GM18873 (cell line): Measurements from ENCODE around the gene LAMA2.
"Not testable (repeated sequence)": the region's sequence is repeated elsewhere in the genome, so short reads cannot be mapped to it uniquely, and the experiment has no call there.

Experiments used
- ATAC-seq: cut with Tn5 transposase; IDR thresholded peaks from one replicate; pipeline ENCODE4 v1.9.1; 2021; ENCODE audit warnings: mild to moderate bottlenecking, moderate library complexity, moderate number of reproducible peaks; ENCODE audit not compliant: unreplicated experiment, low FRiP score

LAMA2 gene

DNA sequence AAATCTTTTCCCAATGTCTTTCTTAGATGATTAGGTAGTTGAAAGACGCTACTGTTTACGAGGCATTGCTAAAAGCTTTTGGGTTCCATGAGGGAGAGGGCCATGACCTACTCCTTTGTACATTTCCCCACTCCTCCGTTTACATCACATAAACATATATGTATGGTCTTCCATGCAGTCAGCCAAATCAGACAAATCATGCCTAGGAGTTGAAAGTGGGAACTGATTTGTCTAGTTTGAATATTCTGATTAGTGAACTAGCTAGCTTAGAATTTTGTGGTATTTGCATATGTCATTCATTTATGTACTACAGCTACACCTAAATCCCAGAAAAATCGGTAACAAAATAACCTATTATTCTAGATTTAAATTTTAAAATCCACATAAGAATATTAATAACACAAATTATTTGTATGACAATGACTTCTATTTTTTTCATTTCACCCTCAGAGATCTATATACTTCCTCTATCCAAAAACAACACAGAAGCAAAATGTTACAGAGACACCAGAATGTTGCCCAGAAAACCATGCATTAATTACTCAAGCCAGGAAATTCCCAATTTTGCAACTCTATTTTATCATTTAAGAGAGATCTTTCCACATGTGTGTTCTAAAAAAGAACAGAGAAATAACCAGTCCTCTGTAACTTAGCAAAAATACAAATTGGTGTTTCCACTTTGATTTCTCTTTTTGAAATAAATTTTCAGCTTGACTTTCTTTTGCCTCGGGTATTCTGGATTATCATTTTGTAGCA is 231.9 kb downstream of the LAMA2 start:
- ATAC-seq = no peak

GRCh38 chr6:129115471-129115870 is 232.5 kb downstream of the LAMA2 start:
- no peak for ATAC-seq

DNA sequence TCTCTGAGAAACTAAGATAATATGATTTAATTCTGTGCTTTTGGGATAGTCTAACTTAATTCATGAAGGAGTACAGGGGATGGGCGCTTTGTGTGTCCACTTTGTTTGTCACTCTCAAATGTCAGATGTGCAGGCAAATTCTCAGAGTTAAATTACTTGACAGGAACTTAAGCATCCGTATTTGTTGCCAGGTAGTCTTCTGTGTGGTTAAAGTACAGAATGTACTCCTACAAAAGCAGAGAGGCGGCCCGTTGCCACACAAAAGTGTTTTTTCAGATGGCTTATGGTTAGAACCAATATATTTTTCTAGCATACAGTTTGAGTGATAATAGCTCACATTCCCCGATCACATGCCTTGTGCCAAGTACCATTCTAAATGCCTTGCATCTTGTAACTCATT is 234.4 kb downstream of the LAMA2 start:
- ATAC-seq = no peak

DNA sequence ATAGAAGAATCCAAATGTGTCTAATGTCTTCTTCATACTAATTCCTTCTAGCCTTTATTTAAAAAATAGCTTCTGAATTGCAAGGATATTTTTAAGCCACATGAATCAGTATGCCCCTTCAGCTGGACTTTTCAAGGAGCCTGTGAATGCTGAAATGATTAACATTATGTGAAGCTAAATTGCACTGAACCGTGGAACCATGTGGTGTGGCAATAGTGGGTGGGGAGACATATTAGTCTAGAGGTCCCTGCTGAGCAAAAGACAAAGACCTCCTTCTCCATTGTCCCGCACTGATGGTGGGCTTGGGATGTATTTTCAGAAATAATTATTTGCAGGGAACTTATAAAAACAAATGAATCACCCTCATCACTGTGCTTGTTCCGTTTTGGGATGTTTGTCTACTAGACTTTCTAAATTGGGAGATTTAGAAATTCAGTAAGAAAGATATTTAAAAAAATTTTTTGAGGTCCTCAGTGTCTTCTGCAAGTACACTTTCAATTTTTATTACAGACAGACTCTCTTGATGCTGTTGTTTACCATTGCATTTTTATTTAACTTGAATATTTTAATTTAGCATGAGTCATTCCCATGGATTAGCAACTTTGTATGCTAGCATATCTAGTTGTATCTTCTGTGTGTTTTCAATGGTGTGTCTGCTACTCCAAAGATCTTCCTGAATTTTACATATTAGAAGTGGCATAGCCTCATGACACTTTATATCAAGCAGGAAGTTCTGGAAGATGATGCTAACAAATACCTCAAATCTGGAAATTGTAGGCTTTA is 238.1 kb downstream of the LAMA2 start:
- ATAC-seq = no peak

- ATAC-seq = no peak
These were observed 241.4 kb downstream of the LAMA2 start for GRCh38 chr6:129124347-129124746.

DNA sequence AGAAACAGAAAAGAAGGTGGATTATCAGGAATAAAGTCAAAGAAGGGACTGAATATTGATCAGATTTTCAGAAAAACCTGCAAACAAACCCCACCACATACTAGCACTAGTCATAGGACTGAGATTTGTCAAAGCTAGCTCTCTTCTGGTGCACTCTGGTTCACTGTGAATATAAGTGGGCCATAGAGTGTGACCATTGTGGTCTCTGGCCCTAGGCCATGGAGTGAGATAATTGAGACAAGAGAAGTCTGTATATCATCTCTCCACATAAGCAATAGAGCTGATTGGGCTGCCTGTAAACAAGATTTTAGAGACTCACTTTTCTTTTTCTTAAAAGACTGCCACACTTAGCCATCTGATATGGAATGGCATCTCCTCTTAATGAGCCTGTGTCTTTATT is 247.2 kb downstream of the LAMA2 start:
- ATAC-seq = no peak

- no peak for ATAC-seq
These were observed 248.2 kb downstream of the LAMA2 start for GRCh38 chr6:129130959-129131681.

DNA sequence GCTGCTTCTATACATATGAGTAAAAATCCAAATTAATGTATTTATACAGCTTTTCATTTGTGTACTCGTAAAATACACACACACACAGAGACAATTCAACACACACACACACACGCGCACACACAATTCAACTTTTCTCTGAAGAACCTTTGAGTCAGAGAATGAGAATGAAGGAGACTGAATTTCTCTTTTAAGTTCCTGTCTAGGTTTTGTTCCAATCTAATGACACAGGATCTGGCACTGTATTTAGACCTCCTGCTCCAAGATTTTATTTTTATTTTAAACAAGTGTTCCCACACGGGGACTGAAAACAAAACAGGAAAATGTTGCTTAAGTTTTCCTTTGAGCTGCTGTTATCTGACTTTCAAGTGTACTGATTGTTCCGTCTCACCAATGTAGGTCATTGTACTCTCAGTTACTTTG is 250.8 kb downstream of the LAMA2 start:
- no peak for ATAC-seq

- ATAC-seq = no peak
These were observed 251.6 kb downstream of the LAMA2 start for GRCh38 chr6:129134535-129134934.

- ATAC-seq = no peak
These were observed 252.5 kb downstream of the LAMA2 start for GRCh38 chr6:129135451-129135850.

GRCh38 chr6:129136751-129137150 is 253.8 kb downstream of the LAMA2 start:
- ATAC-seq = no peak

- no peak for ATAC-seq
These were observed 255.9 kb downstream of the LAMA2 start for GRCh38 chr6:129138739-129139405.

DNA sequence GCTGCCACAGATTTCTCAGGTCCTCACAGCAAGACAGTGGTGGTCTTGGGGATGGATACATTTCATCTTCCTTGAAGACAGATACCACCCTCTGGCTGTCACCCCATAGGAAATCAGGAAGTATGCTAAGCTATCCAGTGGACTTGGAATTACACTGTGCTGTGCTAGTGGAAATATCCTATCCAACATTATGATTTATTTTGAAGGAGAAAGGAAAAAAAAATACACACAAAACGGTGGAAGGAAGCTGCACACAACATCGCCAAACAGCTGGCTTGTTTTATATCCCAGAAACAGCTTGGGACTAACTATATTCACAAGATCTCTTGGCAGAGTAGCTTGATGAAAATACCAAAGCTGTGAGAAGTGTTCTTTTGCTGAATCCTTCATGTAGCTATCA is 257.6 kb downstream of the LAMA2 start:
- no peak for ATAC-seq

GRCh38 chr6:129141499-129141898 is 258.6 kb downstream of the LAMA2 start:
- no peak for ATAC-seq

- no peak for ATAC-seq
These were observed 264.0 kb downstream of the LAMA2 start for GRCh38 chr6:129146902-129147301.

GRCh38 chr6:129150507-129150906 is 267.6 kb downstream of the LAMA2 start:
- no peak for ATAC-seq

- ATAC-seq = no peak
These were observed 270.3 kb downstream of the LAMA2 start for GRCh38 chr6:129153257-129153656.

DNA sequence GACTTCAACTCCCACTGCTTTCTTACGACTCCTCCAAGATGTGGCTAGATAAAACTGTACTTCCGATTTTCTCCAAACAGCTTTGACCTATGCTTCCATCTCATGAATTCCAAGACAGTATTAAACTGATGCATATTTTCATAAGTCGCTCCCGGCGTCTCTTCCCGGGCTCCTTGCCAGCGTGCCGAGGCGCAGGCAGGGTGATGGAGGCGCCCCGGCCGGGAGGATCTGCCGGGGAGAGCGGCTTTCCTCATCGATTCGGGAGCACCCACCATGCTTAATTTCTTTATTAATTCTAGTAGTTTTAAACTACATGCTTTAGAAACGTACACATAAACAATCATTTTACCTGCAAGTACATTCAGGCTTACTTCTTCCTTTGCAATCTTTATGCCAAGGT is 276.3 kb downstream of the LAMA2 start:
- not testable (repeated sequence) for ATAC-seq

DNA sequence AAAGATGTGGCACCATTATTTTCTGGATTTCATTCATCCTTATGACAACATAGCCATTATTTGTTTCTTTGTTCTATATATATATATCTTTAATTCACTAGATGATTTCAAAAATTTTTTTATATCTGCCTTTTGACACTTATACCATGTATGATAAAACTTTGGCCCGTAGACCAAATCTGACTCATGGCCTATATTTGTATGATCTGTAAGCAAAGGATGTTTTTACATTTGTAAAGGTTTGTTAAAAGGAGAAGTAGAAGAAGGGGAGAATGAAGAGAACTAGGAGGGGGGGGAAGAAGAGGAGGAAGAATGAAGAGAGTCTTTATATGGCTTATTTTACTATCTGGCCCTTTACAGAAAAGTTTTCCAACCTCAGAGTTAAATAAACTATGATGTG is 279.7 kb downstream of the LAMA2 start:
- no peak for ATAC-seq

DNA sequence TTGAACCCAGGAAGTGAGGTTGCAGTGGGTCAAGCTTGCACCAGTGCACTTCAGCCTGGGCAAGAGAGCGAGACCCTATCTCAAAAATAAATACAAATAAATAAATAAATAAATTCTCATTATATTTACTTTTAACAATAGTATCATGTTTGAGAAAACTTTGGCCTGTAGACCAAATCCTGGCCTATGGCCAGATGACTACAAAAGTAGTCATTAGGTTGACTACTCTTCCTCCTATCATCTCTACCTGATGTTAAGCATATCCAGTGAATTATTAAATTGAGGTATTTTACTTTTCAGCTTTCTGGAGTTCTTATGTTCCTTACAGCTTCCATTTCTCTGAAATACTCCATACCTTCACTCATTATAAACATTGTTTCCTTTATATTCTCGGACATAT is 280.6 kb downstream of the LAMA2 start:
- no peak for ATAC-seq

GRCh38 chr6:129164032-129164431 is 281.1 kb downstream of the LAMA2 start:
- ATAC-seq = no peak
